HCT116 (cell line): ENCODE measurements around the gene LAMTOR3. TPM values are rescaled to one million over a fixed set of nuclear protein-coding genes. Genes with fewer than 3 reads are reported as not detected.

ENCODE experiments used
- ATAC-seq: fragments of 200-7000 bp; cut with Tn5 transposase; 2 replicates; pipeline ENCODE4 v1.9.1; 2020; ENCODE audit warnings: mild to moderate bottlenecking, moderate library complexity
- BruUV-seq: library from RNA; stranded (reverse); fragments of 400-500 nt; replicated peaks from 2 replicates; lab custom pipeline; 2021; lab: Mats Ljungman, UMichigan
- CTCF ChIA-PET: fragments of 300-600 bp; sonication (Branson Sonifier 250); formaldehyde crosslinking; loops from one replicate; lab custom pipeline; 2021; ENCODE audit warnings: antibody characterized with exemption; lab: Charles Lee
- POLR2A ChIA-PET: fragments of 300-600, 350-600 bp; sonication (Branson Sonifier 250); formaldehyde crosslinking; loops from one replicate; lab custom pipeline; 2021; ENCODE audit warnings: antibody characterized with exemption; lab: Charles Lee
- RAD21 ChIA-PET, 2 experiments: fragments of 300-600 bp; sonication (Branson Sonifier 250); formaldehyde crosslinking; loops; one replicate each; lab custom pipeline; 2023; ENCODE audit warnings: low total read pairs in 2 of 2; ENCODE audit not compliant: uncharacterized antibody in 2 of 2, unreplicated experiment in 2 of 2, low non-redundant PET in 1 of 2; lab: Charles Lee
- DNase-seq: peaks from one replicate; pipeline ENCODE4 v3.0.0-alpha.2; 2010; ENCODE audit warnings: low read depth, low spot score
- H2AFZ ChIP-seq: fragments of 200-600 bp; shearing (Covaris generic), sonication (generic); 2 replicates; pipeline ENCODE4 v1.6.1; 2017; ENCODE audit warnings: low read depth, mixed run types, mixed read lengths, antibody characterized with exemption, low read length; ENCODE audit not compliant: poor library complexity, severe bottlenecking
- H3K27ac ChIP-seq: 2 replicates; pipeline ENCODE4 v1.5.1; 2012; ENCODE audit warnings: low read depth, low read length
- H3K27me3 ChIP-seq: fragments of 200-600 bp; sonication (generic); 2 replicates; pipeline ENCODE4 v1.6.1; 2016; ENCODE audit warnings: mixed run types, low read length, mixed read lengths; ENCODE audit not compliant: insufficient read depth
- H3K36me3 ChIP-seq, 2 experiments: fragments of 200-500 bp in 1 of 2; fragments of 200-600 bp in 1 of 2; sonication (Bioruptor generic) in 1 of 2; sonication (generic) in 1 of 2; 2 replicates each; pipeline versions ENCODE4 v1.5.1 to v1.6.1; 2014 to 2016; ENCODE audit warnings: low read length in 2 of 2, inconsistent platforms in 1 of 2, mixed read lengths in 1 of 2, mixed run types in 1 of 2; ENCODE audit not compliant: insufficient read depth in 2 of 2, control insufficient read depth in 1 of 2
- H3K4me1 ChIP-seq, 2 experiments: fragments of 200-600 bp in 1 of 2; sonication (generic) in 1 of 2; 2 replicates each; pipeline versions ENCODE4 v1.5.1 to v1.6.1; 2012 to 2017; ENCODE audit warnings: low read length in 2 of 2, inconsistent platforms in 1 of 2, mild to moderate bottlenecking in 1 of 2, mixed read lengths in 1 of 2, mixed run types in 1 of 2, moderate library complexity in 1 of 2; ENCODE audit not compliant: insufficient read depth in 2 of 2, control insufficient read depth in 1 of 2
- H3K4me2 ChIP-seq: fragments of 200-600 bp; sonication (generic); 2 replicates; pipeline ENCODE4 v1.6.1; 2017; ENCODE audit warnings: mixed run types, low read length, mixed read lengths
- H3K4me3 ChIP-seq, 2 experiments: fragments of 200-600 bp in 1 of 2; sonication (generic) in 1 of 2; replicated peaks in 1 of 2; 2 replicates each; pipeline ENCODE4 v1.5.1; 2011 to 2016; ENCODE audit warnings: low read length in 2 of 2, control low read depth in 1 of 2, low read depth in 1 of 2, mild to moderate bottlenecking in 1 of 2, mixed read lengths in 1 of 2, mixed run types in 1 of 2
- H3K79me2 ChIP-seq: fragments of 200-600 bp; sonication (generic); 2 replicates; pipeline ENCODE4 v1.6.1; 2017; ENCODE audit warnings: mild to moderate bottlenecking, mixed run types, low read length, moderate library complexity, mixed read lengths; ENCODE audit not compliant: insufficient read depth
- H3K9ac ChIP-seq: fragments of 200-600 bp; sonication (generic); 2 replicates; pipeline ENCODE4 v1.6.1; 2016; ENCODE audit warnings: low read length, mixed read lengths
- H3K9me2 ChIP-seq: fragments of 200-600 bp; sonication (generic), shearing (Covaris generic); 2 replicates; pipeline ENCODE4 v1.6.1; 2017; ENCODE audit warnings: mixed run types, mild to moderate bottlenecking, moderate library complexity; ENCODE audit not compliant: insufficient read depth
- H3K9me3 ChIP-seq, 2 experiments: fragments of 200-500 bp in 1 of 2; fragments of 200-600 bp in 1 of 2; sonication (Bioruptor generic) in 1 of 2; sonication (generic) in 1 of 2; 2 replicates each; pipeline ENCODE4 v1.6.1; 2014 to 2017; ENCODE audit warnings: low read length in 2 of 2, mixed read lengths in 2 of 2, inconsistent platforms in 1 of 2, low read depth in 1 of 2, mild to moderate bottlenecking in 1 of 2, mixed run types in 1 of 2, moderate library complexity in 1 of 2; ENCODE audit not compliant: control insufficient read depth in 1 of 2, insufficient read depth in 1 of 2
- H4K20me1 ChIP-seq: fragments of 200-600 bp; sonication (generic), shearing (Covaris generic); 2 replicates; pipeline ENCODE4 v1.6.1; 2017; ENCODE audit warnings: mixed run types, mild to moderate bottlenecking, moderate library complexity; ENCODE audit not compliant: insufficient read depth
- ATF3 ChIP-seq: IDR thresholded peaks from 2 replicates; pipeline ENCODE4 v1.6.1; 2012
- CBX3 ChIP-seq: IDR thresholded peaks from 2 replicates; pipeline ENCODE4 v1.6.1; 2012; ENCODE audit warnings: low read depth
- CEBPB ChIP-seq: IDR thresholded peaks from 2 replicates; pipeline ENCODE4 v1.6.1; 2012; ENCODE audit warnings: low read depth
- CTCF ChIP-seq, 3 experiments: fragments of 200-600 bp in 1 of 3; sonication (generic) in 1 of 3; IDR thresholded peaks in 2 of 3; conservative IDR thresholded peaks in 1 of 3; 2 replicates each; pipeline ENCODE4 v1.5.1; 2012 to 2017; ENCODE audit warnings: low read depth in 2 of 3, low read length in 2 of 3, antibody characterized with exemption in 1 of 3, borderline replicate concordance in 1 of 3, control low read depth in 1 of 3, mild to moderate bottlenecking in 1 of 3, mixed read lengths in 1 of 3, mixed run types in 1 of 3, moderate library complexity in 1 of 3; ENCODE audit not compliant: insufficient read depth in 1 of 3
- EGR1 ChIP-seq: IDR thresholded peaks from 2 replicates; pipeline ENCODE4 v1.6.1; 2012; ENCODE audit warnings: low read depth
- ELF1 ChIP-seq: IDR thresholded peaks from 2 replicates; pipeline ENCODE4 v1.6.1; 2012; ENCODE audit warnings: low read depth, borderline replicate concordance
- EZH2 ChIP-seq: fragments of 200-600 bp; sonication (generic); IDR thresholded peaks from 2 replicates; pipeline ENCODE4 v1.6.1; 2017; ENCODE audit warnings: antibody characterized with exemption, mixed run types
- MAX ChIP-seq: IDR thresholded peaks from 2 replicates; pipeline ENCODE4 v1.6.1; 2012
- RAD21 ChIP-seq: IDR thresholded peaks from 2 replicates; pipeline ENCODE4 v1.6.1; 2012; ENCODE audit warnings: low read depth, mild to moderate bottlenecking
- REST ChIP-seq: IDR thresholded peaks from 2 replicates; pipeline ENCODE4 v1.6.1; 2012; ENCODE audit warnings: low read depth
- TCF7L2 ChIP-seq: IDR thresholded peaks from 2 replicates; pipeline ENCODE4 v1.7.0; 2011; ENCODE audit warnings: borderline replicate concordance, inconsistent platforms; ENCODE audit not compliant: insufficient read depth, insufficient read length; ENCODE audit errors: extremely low read depth
- YY1 ChIP-seq: IDR thresholded peaks from 2 replicates; pipeline ENCODE4 v1.6.1; 2011; ENCODE audit warnings: low read length, low read depth, moderate library complexity, mild to moderate bottlenecking; ENCODE audit not compliant: insufficient replicate concordance; ENCODE audit errors: extremely low read depth
- ZFX ChIP-seq: fragments of 450-650 bp; IDR thresholded peaks from 2 replicates; pipeline ENCODE4 v1.6.1; 2017
- ZNF274 ChIP-seq: fragments of 200-500 bp; sonication (Bioruptor generic); IDR thresholded peaks from 2 replicates; pipeline ENCODE4 v1.6.1; 2014; ENCODE audit warnings: mild to moderate bottlenecking, low read depth, low read length, inconsistent platforms
- intact Hi-C: fragments of 100-400 bp; cut with micrococcal nuclease; formaldehyde crosslinking; loops from 2 replicates; pipeline ENCODE4 v1.10.0; 2022
- total RNA-seq: library from RNA; stranded (reverse); gene quantifications from one replicate; pipeline ENCODE4 v1.2.1, GENCODE V29; 2021; ENCODE audit not compliant: unreplicated experiment

The LAMTOR3 gene
- total RNA-seq, 1 experiment from 2014 or later, result 21.0 TPM

GRCh38 chr4:99891351-99891750 is 2.9 kb downstream of the LAMTOR3 start:
- POLR2A ChIA-PET, result no interaction called here
- Histone ChIP-seq H3K4me1 (peaks cover 4 to 18% of the 10 kb centered on the region in 2 experiments; a peak in 3 of 4 replicates), H3K4me3 (no peak overlapping the region), H3K27ac (no peak overlapping the region), H3K27me3 (no peaks in the 10 kb centered on the region), H3K9ac (no peak overlapping the region), H3K79me2 (peaks cover 33% of the 10 kb centered on the region), H3K9me2 (no peaks in the 10 kb centered on the region), H2AFZ (no peak overlapping the region), H3K36me3 (no peaks in the 10 kb centered on the region), H3K9me3 (no peaks in the 10 kb centered on the region), H3K4me2 (no peak overlapping the region), H4K20me1 (no peaks in the 10 kb centered on the region)
- CTCF ChIA-PET, result no interaction called here
- intact Hi-C loops, result loop anchor here (5.0 kb wide), 1 partner anchor 56 kb away; the partner anchor contains the start of gene DNAJB14
- RAD21 ChIA-PET, result no interaction called here
- DNase-seq (no peak), ATAC-seq (no peak)
- TF ChIP-seq ZNF274 (no peak), ELF1 (no peak), CEBPB (no peak), ZFX (no peak), RAD21 (no peak), CBX3 (no peak), CTCF (IDR thresholded peaks at IDR 0.05 in 2 of 3, conservative IDR thresholded peaks at IDR 0.05 in 1 of 3; ENCODE audit: borderline replicate concordance in 1 of 3, insufficient read depth in 1 of 3, low read depth in 2 of 3, low read length in 2 of 3) (no peak), ATF3 (no peak)
- BruUV-seq, result no TSS peak

GRCh38 chr4:99887837-99888236 is 6.4 kb downstream of the LAMTOR3 start:
- BruUV-seq, result no TSS peak
- H2AFZ ChIP-seq, result no peak overlapping the region
- intact Hi-C loops, result loop anchor here (10.0 kb wide), 1 partner anchor 163 kb away; no protein-coding TSS in a partner anchor
- no peaks in the 10 kb centered on the region; a peak in 1 of 4 replicates for H3K36me3 ChIP-seq
- no peaks in the 10 kb centered on the region; a peak in 1 of 4 replicates for H3K4me1 ChIP-seq
- CTCF ChIA-PET, result no interaction called here
- no peak overlapping the region for H3K4me2 ChIP-seq
- no peak overlapping the region for H3K27ac ChIP-seq
- no peaks in the 10 kb centered on the region for H3K9me3 ChIP-seq
- POLR2A ChIA-PET, result no interaction called here
- H3K4me3 ChIP-seq, result no peak overlapping the region
- peaks cover 19% of the 10 kb centered on the region for H3K79me2 ChIP-seq
- H3K9me2 ChIP-seq, result no peaks in the 10 kb centered on the region
- RAD21 ChIA-PET, result no interaction called here
- no peak overlapping the region for H3K9ac ChIP-seq
- no peaks in the 10 kb centered on the region for H3K27me3 ChIP-seq
- DNase-seq, result no peak
- no peak for ATAC-seq
- H4K20me1 ChIP-seq, result no peaks in the 10 kb centered on the region
- TF ChIP-seq EGR1, result no peak
- no peak for TF ChIP-seq MAX
- no peak for TF ChIP-seq YY1
- TF ChIP-seq ZFX, result no peak
- no peak for TF ChIP-seq TCF7L2
- no peak for TF ChIP-seq ATF3
- TF ChIP-seq CBX3, result no peak
- TF ChIP-seq EZH2, result no peak
- TF ChIP-seq ZNF274, result no peak
- TF ChIP-seq REST, result no peak
- TF ChIP-seq CEBPB, result no peak
